Calu3 (cell line): Measurements from ENCODE around the gene RAPGEF6. TPM values are rescaled to one million over a fixed set of nuclear protein-coding genes. Genes with fewer than 3 reads are reported as not detected.
A peak's percentile ranks its signal among the peaks of the same experiment; 100 is the strongest.

Experiments used
- BruUV-seq: library from RNA; stranded (reverse); fragments of 400-500 nt; replicated peaks from 2 replicates; lab custom pipeline; 2021; lab: Mats Ljungman, UMichigan
- CTCF ChIA-PET: fragments of 300-600 bp; sonication (Branson Sonifier 250); formaldehyde crosslinking; loops from one replicate; lab custom pipeline; 2022; ENCODE audit warnings: antibody characterized with exemption; lab: Charles Lee
- DNase-seq: peaks from one replicate; pipeline ENCODE4 v3.0.0; 2022
- H3K27ac Mint-ChIP-seq: one replicate; pipeline ENCODE4 v1.8.0; 2022; ENCODE audit warnings: mixed read lengths; ENCODE audit not compliant: unreplicated experiment
- H3K27me3 Mint-ChIP-seq: one replicate; pipeline ENCODE4 v1.8.0; 2022; ENCODE audit warnings: mixed read lengths; ENCODE audit not compliant: unreplicated experiment
- H3K36me3 Mint-ChIP-seq: one replicate; pipeline ENCODE4 v1.8.0; 2022; ENCODE audit warnings: mild to moderate bottlenecking, moderate library complexity, mixed read lengths; ENCODE audit not compliant: insufficient read depth, unreplicated experiment
- H3K4me1 Mint-ChIP-seq: one replicate; pipeline ENCODE4 v1.8.0; 2022; ENCODE audit warnings: mild to moderate bottlenecking, low read depth, mixed read lengths; ENCODE audit not compliant: unreplicated experiment
- H3K4me3 Mint-ChIP-seq: one replicate; pipeline ENCODE4 v1.8.0; 2022; ENCODE audit warnings: mild to moderate bottlenecking, low read depth, moderate library complexity, mixed read lengths; ENCODE audit not compliant: unreplicated experiment
- H3K9me3 Mint-ChIP-seq: one replicate; pipeline ENCODE4 v1.8.0; 2022; ENCODE audit warnings: low read depth, mixed read lengths; ENCODE audit not compliant: unreplicated experiment
- intact Hi-C: fragments of 100-400 bp; cut with micrococcal nuclease; formaldehyde crosslinking; loops from one replicate; pipeline ENCODE4 v1.10.0; 2022; ENCODE audit not compliant: unreplicated experiment
- total RNA-seq: library from RNA; stranded (reverse); gene quantifications from 2 replicates; pipeline ENCODE4 v1.2.3, GENCODE V29; 2022
- TF ChIP-seq, protein P1 (sequence below): fragments of 200-600 bp; IDR thresholded peaks from one replicate; pipeline ENCODE4 v1.8.0; 2022; ENCODE audit warnings: antibody characterized with exemption; ENCODE audit not compliant: unreplicated experiment

Gene RAPGEF6
- total RNA-seq, 1 experiment from 2014 or later, result 27.3 TPM

DNA sequence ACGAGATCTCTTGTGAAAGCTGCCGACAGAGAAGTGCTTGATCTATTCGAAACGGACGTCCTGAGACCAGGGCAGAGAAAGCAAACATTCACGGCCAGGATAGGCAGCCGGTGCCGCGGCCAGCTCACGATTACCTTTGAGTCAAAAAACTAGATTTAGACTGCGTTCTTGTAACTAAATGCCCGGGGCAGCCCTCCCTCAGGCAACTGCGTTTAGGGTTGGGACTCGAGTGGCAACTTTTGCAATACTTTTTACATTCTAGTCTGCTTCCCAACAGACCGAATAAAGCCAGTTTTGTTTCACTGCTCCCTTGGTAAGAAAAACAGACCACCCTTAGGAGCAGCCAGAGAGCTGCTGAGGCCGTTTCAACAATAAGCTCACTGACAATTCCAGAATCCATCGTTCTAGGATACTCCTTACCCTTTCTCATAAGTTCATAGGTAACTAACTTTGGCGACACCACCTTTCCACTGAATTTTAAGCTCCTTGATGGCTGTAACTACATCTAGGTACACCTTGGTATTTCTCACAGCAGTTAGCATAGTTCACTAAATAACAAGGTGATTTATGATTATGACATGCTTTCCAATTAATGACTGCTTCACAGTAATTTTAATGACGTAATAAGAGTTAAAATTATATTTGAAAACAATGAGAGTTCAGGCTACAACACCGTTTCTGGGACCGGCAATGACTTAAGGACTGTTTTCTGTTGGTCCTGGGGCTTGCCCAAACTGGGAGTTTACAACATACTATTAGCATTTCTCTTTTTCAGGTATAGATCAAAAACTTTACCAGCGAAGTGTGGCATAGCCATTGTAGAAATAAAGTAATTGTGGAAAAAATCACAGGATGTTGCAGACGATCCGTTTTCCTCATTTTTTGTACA is 899 bp upstream of the RAPGEF6 start:
- Mint-ChIP-seq H3K4me1 (no peaks in the 10 kb centered on the region), H3K36me3 (peaks cover 31% of the 10 kb centered on the region), H3K27me3 (no peaks in the 10 kb centered on the region), H3K4me3 (no peak overlapping the region), H3K9me3 (no peaks in the 10 kb centered on the region), H3K27ac (peak overlapping the region; percentile 94)
- CTCF ChIA-PET, result interaction anchor here (0.5 to 1.0 kb wide), 2 partner anchors 30 to 372 kb away, joined by 3 read pairs; no protein-coding TSS in a partner anchor
- TF ChIP-seq, protein P1, sequence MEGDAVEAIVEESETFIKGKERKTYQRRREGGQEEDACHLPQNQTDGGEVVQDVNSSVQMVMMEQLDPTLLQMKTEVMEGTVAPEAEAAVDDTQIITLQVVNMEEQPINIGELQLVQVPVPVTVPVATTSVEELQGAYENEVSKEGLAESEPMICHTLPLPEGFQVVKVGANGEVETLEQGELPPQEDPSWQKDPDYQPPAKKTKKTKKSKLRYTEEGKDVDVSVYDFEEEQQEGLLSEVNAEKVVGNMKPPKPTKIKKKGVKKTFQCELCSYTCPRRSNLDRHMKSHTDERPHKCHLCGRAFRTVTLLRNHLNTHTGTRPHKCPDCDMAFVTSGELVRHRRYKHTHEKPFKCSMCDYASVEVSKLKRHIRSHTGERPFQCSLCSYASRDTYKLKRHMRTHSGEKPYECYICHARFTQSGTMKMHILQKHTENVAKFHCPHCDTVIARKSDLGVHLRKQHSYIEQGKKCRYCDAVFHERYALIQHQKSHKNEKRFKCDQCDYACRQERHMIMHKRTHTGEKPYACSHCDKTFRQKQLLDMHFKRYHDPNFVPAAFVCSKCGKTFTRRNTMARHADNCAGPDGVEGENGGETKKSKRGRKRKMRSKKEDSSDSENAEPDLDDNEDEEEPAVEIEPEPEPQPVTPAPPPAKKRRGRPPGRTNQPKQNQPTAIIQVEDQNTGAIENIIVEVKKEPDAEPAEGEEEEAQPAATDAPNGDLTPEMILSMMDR, result no peak
- DNase-seq, result no peak
- BruUV-seq, result TSS peak; percentile 98
- intact Hi-C loops, result loop anchor here (5.0 kb wide), 1 partner anchor 161 kb away; the partner anchor contains the start of gene FNIP1

DNA sequence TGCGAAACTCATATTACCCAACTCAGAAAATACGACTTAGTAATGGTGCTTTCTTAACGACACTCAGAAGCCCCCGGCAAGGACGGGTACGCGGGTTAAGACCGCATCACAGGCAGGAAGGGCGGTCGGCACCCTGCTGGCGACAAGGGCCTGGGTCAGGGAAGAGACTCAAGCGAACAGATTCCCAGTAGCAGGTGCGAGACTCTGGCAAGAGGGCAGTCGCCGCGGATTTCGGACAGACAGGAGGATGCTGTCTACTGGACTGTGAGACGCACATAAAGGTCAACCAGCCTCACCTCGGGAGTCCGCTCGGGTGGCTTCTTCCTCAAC is 398 bp downstream of the RAPGEF6 start:
- TF ChIP-seq, protein P1, result no peak
- intact Hi-C loops, result loop anchor here (1.0 kb wide), 1 partner anchor 45 kb away; no protein-coding TSS in a partner anchor
- BruUV-seq, result TSS peak; percentile 58
- CTCF ChIA-PET, result no interaction called here
- Mint-ChIP-seq H3K27me3 (no peaks in the 10 kb centered on the region), H3K9me3 (no peaks in the 10 kb centered on the region), H3K27ac (peak overlapping the region; percentile 94), H3K4me1 (peaks cover 2% of the 10 kb centered on the region), H3K4me3 (no peak overlapping the region), H3K36me3 (peaks cover 31% of the 10 kb centered on the region)
- peak; percentile 72 for DNase-seq

DNA sequence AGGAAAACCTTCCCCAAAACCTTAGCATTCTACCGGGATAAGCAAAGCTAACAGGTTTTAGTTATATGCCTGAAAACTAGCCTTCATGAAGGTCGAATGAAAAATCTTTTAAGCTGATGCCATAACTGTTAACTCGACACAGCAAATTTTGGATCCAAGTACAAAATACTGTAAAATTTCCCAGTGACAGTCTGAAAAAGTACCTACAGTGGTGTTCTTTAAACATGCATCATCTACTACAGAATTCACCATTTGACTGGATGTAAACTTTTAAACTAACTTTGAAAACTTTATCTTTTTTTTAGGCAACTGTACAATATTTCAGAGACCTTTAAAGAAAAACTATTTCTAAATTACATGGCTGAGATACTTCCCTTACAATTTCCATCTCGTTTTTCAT is 791 bp downstream of the RAPGEF6 start:
- intact Hi-C loops, result loop anchor here (1.0 kb wide), 1 partner anchor 45 kb away; no protein-coding TSS in a partner anchor
- H3K27ac Mint-ChIP-seq, result peak overlapping the region; percentile 94
- TF ChIP-seq, protein P1, result no peak
- H3K4me1 Mint-ChIP-seq, result peaks cover 6% of the 10 kb centered on the region
- H3K4me3 Mint-ChIP-seq, result no peak overlapping the region
- no TSS peak for BruUV-seq
- no peaks in the 10 kb centered on the region for H3K27me3 Mint-ChIP-seq
- DNase-seq, result no peak
- peaks cover 31% of the 10 kb centered on the region for H3K36me3 Mint-ChIP-seq
- H3K9me3 Mint-ChIP-seq, result no peaks in the 10 kb centered on the region
- CTCF ChIA-PET, result no interaction called here

DNA sequence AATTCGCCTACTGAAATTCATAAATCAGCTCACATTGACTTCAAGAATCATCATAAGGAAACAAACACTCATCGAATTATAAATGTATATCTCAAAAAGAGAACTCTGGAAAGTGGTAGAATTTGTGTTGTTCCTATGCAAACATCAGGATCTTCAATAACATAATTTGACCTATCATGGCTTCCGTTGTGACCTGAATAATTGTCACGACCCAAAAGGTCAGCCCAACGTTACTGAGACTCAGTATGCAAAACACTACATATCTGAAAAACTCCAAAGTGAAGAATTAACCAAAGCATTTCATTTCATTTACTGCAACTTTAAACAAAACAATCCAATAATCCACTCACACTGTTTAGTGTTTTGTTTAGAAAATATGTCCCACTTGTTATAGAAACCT is 1.2 kb downstream of the RAPGEF6 start:
- TF ChIP-seq, protein P1, result no peak
- no peaks in the 10 kb centered on the region for H3K27me3 Mint-ChIP-seq
- intact Hi-C loops, result loop anchor here (1.0 kb wide), 1 partner anchor 45 kb away; no protein-coding TSS in a partner anchor
- peaks cover 31% of the 10 kb centered on the region for H3K36me3 Mint-ChIP-seq
- DNase-seq, result no peak
- no peaks in the 10 kb centered on the region for H3K9me3 Mint-ChIP-seq
- H3K4me1 Mint-ChIP-seq, result peaks cover 10% of the 10 kb centered on the region
- H3K4me3 Mint-ChIP-seq, result no peak overlapping the region
- H3K27ac Mint-ChIP-seq, result peak overlapping the region; percentile 94
- no TSS peak for BruUV-seq
- CTCF ChIA-PET, result no interaction called here
